GM23248 (cell line): Measurements from ENCODE around the gene MEIS2.

ENCODE experiments used
- EZH2 ChIP-seq: fragments of 200-600 bp; sonication (generic); IDR thresholded peaks from 2 replicates; pipeline ENCODE4 v1.6.1; 2018; ENCODE audit warnings: antibody characterized with exemption, mild to moderate bottlenecking; ENCODE audit not compliant: insufficient read depth, poor library complexity, severe bottlenecking
- EZH2phosphoT487 ChIP-seq: fragments of 200-600 bp; sonication (generic); IDR thresholded peaks from 2 replicates; pipeline ENCODE4 v1.6.1; 2018; ENCODE audit warnings: antibody characterized with exemption, moderate library complexity, mild to moderate bottlenecking, low read depth; ENCODE audit not compliant: insufficient read depth

GRCh38 chr15:37010595-37010994 lies 89.8 kb downstream of the MEIS2 start:
- TF ChIP-seq EZH2 (no peak), EZH2phosphoT487 (no peak)
